HG02852 (cell line): ENCODE measurements around the gene ENPP4.
"Not testable (repeated sequence)": the region's sequence is repeated elsewhere in the genome, so short reads cannot be mapped to it uniquely, and the experiment has no call there.

Experiments used
- ATAC-seq: cut with Tn5 transposase; IDR thresholded peaks from one replicate; pipeline ENCODE4 v1.9.1; 2021; ENCODE audit warnings: mild to moderate bottlenecking, moderate library complexity; ENCODE audit not compliant: unreplicated experiment

Gene ENPP4

DNA sequence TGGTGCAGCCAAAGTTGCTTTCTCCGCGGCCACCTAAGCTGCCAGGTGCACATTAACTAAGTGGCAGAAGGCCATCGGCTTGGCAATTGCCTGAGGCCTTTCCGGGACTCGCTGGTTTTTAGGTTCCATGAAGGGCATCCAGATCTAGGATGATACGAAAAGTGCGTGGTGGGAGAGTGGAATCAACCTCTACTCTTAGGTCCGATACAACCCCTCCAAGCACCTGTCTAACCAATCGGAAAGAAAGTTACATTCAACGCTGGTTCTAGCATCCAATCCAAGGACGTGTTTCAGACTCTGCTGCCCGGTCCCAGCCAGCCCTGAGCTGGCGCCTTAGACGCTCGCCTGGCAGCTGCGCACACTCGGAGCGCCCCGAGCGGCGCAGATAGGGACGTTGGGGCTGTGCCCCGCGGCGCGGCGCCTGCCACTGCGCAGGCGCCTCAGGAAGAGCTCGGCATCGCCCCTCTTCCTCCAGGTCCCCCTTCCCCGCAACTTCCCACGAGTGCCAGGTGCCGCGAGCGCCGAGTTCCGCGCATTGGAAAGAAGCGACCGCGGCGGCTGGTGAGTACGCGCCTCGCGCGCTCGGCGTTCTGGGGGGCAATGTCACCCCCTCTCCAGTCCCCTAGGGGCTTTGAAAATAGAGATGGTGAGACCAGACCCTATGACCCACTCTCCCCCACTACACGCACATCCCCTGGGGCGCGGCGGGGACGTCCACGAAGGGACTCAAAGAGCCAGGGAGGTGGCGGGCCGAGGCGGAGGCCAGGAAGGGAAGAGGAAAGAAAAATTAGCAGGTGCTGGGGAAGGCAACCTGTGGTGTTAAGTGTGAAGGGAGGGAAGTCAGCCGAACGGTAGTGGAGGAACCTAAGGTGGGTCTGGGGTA, at the start of gene ENPP4:
Gene ENPP4, plus strand, starts transcription at position 361 of the 883 bp plus-strand sequence. CDS start 9,595 bp downstream, outside the sequence.
- ATAC-seq, result peak; percentile 98

GRCh38 chr6:46080111-46080510, 49.7 kb upstream of the ENPP4 start:
- no peak for ATAC-seq

GRCh38 chr6:46085688-46086087, 44.1 kb upstream of the ENPP4 start:
- ATAC-seq, result not testable (repeated sequence)

- ATAC-seq, result no peak
These were observed 39.4 kb upstream of the ENPP4 start for GRCh38 chr6:46090115-46091079.

DNA sequence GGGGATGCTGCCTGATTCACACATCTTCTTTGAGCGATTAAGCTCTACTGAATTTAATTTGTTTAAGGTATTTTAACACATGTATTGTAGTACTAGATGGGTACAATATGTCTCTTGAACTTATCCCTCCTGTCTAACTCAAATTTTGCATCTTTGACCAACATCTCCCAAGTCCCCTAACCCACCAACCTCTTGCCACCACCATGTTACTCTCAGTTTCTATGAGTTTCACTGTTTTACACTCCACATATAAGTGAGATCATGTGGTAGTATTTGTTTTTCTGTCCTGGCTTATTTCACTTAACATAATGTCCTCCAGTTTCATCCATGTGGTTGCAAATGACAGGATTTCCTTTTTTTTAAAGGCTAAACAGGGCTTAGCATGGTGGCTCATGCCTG, 38.7 kb upstream of the ENPP4 start:
- ATAC-seq, result no peak

GRCh38 chr6:46095251-46095650, 34.5 kb upstream of the ENPP4 start:
- no peak for ATAC-seq

- no peak for ATAC-seq
These were observed 32.4 kb upstream of the ENPP4 start for GRCh38 chr6:46097366-46097765.

GRCh38 chr6:46098678-46099077, 31.1 kb upstream of the ENPP4 start:
- no peak for ATAC-seq

GRCh38 chr6:46099952-46100351, 29.8 kb upstream of the ENPP4 start:
- no peak for ATAC-seq

GRCh38 chr6:46102123-46102522, 27.7 kb upstream of the ENPP4 start:
- ATAC-seq, result no peak

DNA sequence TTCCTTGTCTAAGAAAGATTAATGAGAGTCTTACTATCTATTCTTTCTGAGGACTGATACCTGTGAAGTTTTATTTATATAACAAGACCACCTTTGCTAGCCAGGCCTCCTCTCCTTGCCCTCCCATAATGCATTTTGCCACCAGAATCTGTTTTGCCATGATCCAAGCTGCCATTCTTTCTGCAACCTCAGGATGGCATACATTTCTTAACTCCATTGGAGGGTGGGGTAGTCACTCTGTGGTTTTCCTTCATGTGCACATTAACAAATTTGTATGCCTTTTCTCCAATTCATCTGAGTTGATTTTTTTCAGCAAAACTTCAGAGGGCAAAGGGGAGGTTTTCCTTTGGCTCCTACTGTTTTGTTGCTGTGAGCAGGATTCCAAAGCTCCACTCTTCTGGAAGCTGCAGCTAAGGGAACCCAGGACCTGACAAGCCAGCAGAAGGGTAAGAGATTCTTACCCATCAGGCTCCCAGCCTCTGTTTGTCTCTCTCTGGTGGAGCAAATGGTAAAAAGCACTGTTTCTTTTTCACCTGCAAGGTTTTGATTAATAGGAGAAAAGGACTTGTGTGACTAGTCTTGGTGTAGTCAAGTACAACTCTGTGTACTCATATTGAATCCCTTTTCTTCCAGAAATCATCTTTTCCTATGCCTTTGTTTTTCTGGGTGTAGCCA, 26.2 kb upstream of the ENPP4 start:
- ATAC-seq, result no peak

GRCh38 chr6:46104209-46104608, 25.6 kb upstream of the ENPP4 start:
- peak; percentile 55 for ATAC-seq

DNA sequence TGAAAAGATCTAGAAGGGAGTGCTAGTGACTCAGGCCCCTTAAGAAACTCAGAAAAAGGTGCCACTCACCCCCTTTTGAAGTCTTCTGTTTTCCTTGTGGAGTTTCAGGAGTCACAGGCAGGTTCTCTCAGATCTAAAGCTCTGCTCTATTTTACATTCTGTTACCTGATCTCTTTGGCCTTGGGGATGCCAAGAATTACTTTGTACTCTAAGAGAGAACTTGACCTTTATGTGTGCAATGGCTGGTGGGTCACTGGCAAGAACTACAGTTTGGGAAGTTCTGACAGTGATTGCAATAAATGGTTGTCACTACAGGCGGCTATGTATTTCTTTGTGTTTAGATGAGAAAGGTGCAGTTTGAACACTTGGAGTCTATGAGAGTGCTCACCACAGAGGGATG, 24.2 kb upstream of the ENPP4 start:
- ATAC-seq, result no peak

- ATAC-seq, result no peak
These were observed 16.4 kb upstream of the ENPP4 start for GRCh38 chr6:46113370-46113769.

DNA sequence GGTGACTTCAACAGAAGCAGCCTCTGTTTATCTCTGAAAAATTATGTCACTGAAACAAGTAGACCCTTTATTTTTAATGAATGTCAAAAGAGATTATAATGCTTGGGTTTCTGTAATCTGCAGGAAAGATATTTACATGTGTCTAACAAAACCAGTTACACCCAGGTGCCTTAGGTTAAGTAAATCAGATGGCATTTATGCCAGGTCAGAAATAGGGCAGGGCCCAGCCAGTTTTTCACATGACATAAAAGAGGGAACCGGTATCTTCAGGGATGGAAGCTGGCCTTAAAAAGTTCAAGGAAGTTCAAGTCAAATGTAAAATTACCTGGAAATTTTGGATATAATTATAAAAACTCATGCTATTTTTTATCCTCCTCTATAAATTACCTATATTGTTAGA, 14.2 kb upstream of the ENPP4 start:
- no peak for ATAC-seq

DNA sequence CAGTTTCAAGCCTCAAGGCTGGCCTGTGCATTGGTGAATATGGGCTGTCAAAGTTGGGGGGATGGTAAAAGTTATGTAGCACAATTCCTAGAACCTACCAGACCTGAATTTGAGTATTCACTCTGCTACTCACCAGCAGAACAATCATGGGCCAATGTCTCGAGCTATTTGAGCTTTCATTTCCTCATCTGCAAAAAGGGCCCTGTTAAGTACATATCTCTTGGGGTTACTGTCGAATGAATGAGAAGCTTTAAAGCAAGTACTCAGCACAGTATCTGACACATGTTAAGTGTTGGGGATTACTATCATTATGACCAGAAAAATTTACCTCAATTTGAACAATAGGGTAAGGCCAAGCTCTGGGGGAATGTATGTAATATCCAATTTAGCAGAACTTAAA, 13.5 kb upstream of the ENPP4 start:
- ATAC-seq, result no peak

DNA sequence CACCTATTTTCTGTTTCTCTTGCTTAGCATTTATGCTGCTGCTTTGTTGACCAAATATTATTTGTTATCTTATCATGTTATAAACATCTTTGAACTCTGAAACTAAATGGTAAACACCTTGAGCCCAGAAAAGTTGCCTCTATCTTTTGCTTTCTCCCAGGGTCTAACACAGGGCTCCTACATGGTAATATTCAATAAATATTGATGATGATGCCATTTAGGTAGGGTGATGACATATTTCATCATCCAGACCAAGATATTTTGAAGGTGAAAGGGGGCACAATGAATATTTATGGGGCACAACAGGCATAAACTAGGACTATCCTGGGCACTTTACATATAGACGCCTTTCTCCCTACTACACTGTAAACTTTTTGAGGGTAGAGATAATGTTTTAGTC, 11.6 kb upstream of the ENPP4 start:
- no peak for ATAC-seq

DNA sequence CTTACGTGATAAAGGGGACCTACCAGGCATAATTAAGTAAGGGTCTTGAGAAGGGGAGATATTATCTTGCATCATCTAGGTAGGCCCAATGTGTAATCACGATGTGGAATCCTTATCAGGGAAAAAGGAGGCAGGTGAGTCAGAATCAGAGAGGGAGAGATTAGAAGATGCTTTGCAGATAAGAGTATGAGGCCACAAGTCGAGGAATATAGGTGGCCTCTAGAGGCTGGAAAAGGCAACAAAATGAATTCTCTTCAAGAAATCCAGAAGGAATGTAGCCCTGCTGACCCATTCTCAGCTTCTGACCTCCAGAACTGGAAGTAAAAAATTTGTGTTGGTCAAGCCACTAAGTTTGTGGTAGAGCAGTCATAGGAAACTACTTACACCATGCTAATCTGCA, 11.0 kb upstream of the ENPP4 start:
- no peak for ATAC-seq

- not testable (repeated sequence) for ATAC-seq
These were observed 10.1 kb upstream of the ENPP4 start for GRCh38 chr6:46119679-46120078.

- ATAC-seq, result no peak
These were observed 1.3 kb upstream of the ENPP4 start for GRCh38 chr6:46128476-46128875.

DNA sequence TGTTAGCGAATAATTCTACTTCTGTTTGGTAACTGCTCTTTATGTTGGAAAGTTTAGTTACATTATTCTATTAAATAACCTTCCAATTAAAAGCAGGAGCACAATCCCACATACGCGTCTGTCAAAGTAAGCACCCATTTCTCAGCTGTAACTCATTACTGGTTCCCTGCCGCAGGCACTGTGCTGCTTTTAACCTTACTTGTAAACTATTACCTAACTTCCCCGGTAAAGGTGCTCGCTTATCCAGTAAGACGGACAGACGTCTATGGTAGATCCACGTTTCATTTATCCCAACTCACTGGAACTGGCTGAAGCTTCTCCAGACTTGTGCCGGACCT, 529 bp upstream of the ENPP4 start:
- peak; percentile 7 for ATAC-seq
